ENCODE results near the gene TSHZ3.

DNA sequence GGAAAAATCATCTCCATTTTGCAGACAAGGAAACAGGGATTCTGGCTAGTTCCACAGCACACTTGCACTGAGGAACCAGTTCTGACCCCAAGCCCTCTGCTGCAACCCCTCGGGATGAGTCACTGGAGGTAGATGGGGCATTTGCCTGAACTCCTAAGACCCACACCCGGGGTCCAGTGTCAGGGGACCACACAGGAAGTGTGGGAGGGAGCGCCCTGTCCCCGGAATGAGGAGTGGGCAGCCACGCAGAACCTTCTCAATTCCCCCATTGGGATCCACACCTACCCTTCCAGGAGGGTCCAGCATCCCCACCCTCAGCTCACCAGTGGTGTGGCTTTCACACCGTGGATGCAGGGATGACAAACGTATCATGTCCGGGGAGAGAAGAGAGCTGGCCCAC, 62.7 kb downstream of the TSHZ3 start:
- no peak for TF ChIP-seq EZH2 (IDR thresholded peaks at IDR 0.05; ENCODE audit: low read depth, low read length, severe bottlenecking)
- TF ChIP-seq POLR2AphosphoS5 (IDR thresholded peaks at IDR 0.05; ENCODE audit: low read depth, low read length), result no peak
- TF ChIP-seq, protein P1, sequence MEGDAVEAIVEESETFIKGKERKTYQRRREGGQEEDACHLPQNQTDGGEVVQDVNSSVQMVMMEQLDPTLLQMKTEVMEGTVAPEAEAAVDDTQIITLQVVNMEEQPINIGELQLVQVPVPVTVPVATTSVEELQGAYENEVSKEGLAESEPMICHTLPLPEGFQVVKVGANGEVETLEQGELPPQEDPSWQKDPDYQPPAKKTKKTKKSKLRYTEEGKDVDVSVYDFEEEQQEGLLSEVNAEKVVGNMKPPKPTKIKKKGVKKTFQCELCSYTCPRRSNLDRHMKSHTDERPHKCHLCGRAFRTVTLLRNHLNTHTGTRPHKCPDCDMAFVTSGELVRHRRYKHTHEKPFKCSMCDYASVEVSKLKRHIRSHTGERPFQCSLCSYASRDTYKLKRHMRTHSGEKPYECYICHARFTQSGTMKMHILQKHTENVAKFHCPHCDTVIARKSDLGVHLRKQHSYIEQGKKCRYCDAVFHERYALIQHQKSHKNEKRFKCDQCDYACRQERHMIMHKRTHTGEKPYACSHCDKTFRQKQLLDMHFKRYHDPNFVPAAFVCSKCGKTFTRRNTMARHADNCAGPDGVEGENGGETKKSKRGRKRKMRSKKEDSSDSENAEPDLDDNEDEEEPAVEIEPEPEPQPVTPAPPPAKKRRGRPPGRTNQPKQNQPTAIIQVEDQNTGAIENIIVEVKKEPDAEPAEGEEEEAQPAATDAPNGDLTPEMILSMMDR (IDR thresholded peaks at IDR 0.05; ENCODE audit: control extremely low read depth in 1 of 3, insufficient read depth in 1 of 3, low read depth in 1 of 3, low read length in 3 of 3), result no peak
- TF ChIP-seq POLR2A (IDR thresholded peaks at IDR 0.05; ENCODE audit: control extremely low read depth in 1 of 2, low read depth in 2 of 2, low read length in 2 of 2), result no peak
- no peak for TF ChIP-seq RNF2 (IDR thresholded peaks at IDR 0.05; ENCODE audit: borderline replicate concordance, low read depth, low read length, missing control alignments, poor library complexity, severe bottlenecking)
- no peak for TF ChIP-seq PHF8 (conservative IDR thresholded peaks at IDR 0.05; ENCODE audit: low read depth, low read length)
- TF ChIP-seq CHD1 (IDR thresholded peaks at IDR 0.05; ENCODE audit: low read depth, low read length), result no peak
- no peak for TF ChIP-seq CBX5 (IDR thresholded peaks at IDR 0.05; ENCODE audit: low read depth, low read length)
- no peak for TF ChIP-seq TEAD4 (IDR thresholded peaks at IDR 0.05; ENCODE audit: low read depth, low read length)
- no peak for TF ChIP-seq KDM1A (IDR thresholded peaks at IDR 0.05; ENCODE audit: borderline replicate concordance, low read length)
- no peak for TF ChIP-seq CBX8 (IDR thresholded peaks at IDR 0.05; ENCODE audit: borderline replicate concordance, low read depth, low read length)
